ENCODE results near the gene TSPAN4.

The TSPAN4 gene

GRCh38 chr11:827146-827896 is 15.3 kb upstream of the TSPAN4 start (continued):
- no peak for TF ChIP-seq ZNF214 (tag by site-specific recombination; IDR thresholded peaks at IDR 0.05; ENCODE audit: borderline replicate concordance)
- no peak for TF ChIP-seq ZNF148 (tag by site-specific recombination; IDR thresholded peaks at IDR 0.05; ENCODE audit: borderline replicate concordance)
- no peak for TF ChIP-seq ZNF549 (tag by site-specific recombination; IDR thresholded peaks at IDR 0.05)
- TF ChIP-seq, protein P1, sequence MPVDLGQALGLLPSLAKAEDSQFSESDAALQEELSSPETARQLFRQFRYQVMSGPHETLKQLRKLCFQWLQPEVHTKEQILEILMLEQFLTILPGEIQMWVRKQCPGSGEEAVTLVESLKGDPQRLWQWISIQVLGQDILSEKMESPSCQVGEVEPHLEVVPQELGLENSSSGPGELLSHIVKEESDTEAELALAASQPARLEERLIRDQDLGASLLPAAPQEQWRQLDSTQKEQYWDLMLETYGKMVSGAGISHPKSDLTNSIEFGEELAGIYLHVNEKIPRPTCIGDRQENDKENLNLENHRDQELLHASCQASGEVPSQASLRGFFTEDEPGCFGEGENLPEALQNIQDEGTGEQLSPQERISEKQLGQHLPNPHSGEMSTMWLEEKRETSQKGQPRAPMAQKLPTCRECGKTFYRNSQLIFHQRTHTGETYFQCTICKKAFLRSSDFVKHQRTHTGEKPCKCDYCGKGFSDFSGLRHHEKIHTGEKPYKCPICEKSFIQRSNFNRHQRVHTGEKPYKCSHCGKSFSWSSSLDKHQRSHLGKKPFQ (tag by site-specific recombination; IDR thresholded peaks at IDR 0.05): no peak
- peak; percentile 59; the same call in 1 of the 2 replicates for TF ChIP-seq SP7 (tag by site-specific recombination; IDR thresholded peaks at IDR 0.05)
- TF ChIP-seq ZNF529 (tag by site-specific recombination; IDR thresholded peaks at IDR 0.05; ENCODE audit: insufficient replicate concordance): no peak
- TF ChIP-seq ZNF768 (tag by site-specific recombination; IDR thresholded peaks at IDR 0.05): no peak
- no peak for TF ChIP-seq KLF10 (tag by site-specific recombination; IDR thresholded peaks at IDR 0.05)
- TF ChIP-seq ZSCAN30 (tag by site-specific recombination; IDR thresholded peaks at IDR 0.05): no peak
- TF ChIP-seq, protein P2, sequence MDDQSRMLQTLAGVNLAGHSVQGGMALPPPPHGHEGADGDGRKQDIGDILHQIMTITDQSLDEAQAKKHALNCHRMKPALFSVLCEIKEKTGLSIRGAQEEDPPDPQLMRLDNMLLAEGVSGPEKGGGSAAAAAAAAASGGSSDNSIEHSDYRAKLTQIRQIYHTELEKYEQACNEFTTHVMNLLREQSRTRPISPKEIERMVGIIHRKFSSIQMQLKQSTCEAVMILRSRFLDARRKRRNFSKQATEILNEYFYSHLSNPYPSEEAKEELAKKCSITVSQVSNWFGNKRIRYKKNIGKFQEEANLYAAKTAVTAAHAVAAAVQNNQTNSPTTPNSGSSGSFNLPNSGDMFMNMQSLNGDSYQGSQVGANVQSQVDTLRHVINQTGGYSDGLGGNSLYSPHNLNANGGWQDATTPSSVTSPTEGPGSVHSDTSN (CRISPR knock-in tag; IDR thresholded peaks at IDR 0.05): 0 out of 2 replicates have a peak, but pooled peaks have one; percentile 59
- no peak for TF ChIP-seq ZSCAN23 (tag by site-specific recombination; IDR thresholded peaks at IDR 0.05)
- no peak for TF ChIP-seq KLF16 (tag by site-specific recombination; IDR thresholded peaks at IDR 0.05)
- peak; percentile 64; the same call in 1 of the 2 replicates for TF ChIP-seq ZBTB10 (tag by site-specific recombination; IDR thresholded peaks at IDR 0.05)
- TF ChIP-seq SP3 (tag by site-specific recombination; IDR thresholded peaks at IDR 0.05): peak; percentile 78
- no peak for TF ChIP-seq SCRT1 (tag by site-specific recombination; IDR thresholded peaks at IDR 0.05; ENCODE audit: borderline replicate concordance)
- no peak for TF ChIP-seq ZNF311 (tag by site-specific recombination; IDR thresholded peaks at IDR 0.05; ENCODE audit: borderline replicate concordance)
- no peak for TF ChIP-seq HOXC10 (CRISPR knock-in tag; IDR thresholded peaks at IDR 0.05)
- TF ChIP-seq ZBTB21 (tag by site-specific recombination; IDR thresholded peaks at IDR 0.05): no peak
- no peak for TF ChIP-seq ZNF112 (tag by site-specific recombination; IDR thresholded peaks at IDR 0.05)
- peak; percentile 70; the same call in 1 of the 2 replicates for TF ChIP-seq ZBTB48 (tag by site-specific recombination; IDR thresholded peaks at IDR 0.05)
- TF ChIP-seq ZNF560 (tag by site-specific recombination; IDR thresholded peaks at IDR 0.05; ENCODE audit: borderline replicate concordance): no peak
- no peak for TF ChIP-seq ZNF292 (tag by site-specific recombination; IDR thresholded peaks at IDR 0.05; ENCODE audit: borderline replicate concordance, low read depth)
- TF ChIP-seq ZNF433 (tag by site-specific recombination; IDR thresholded peaks at IDR 0.05; ENCODE audit: low read depth): no peak
- TF ChIP-seq ZNF596 (tag by site-specific recombination; IDR thresholded peaks at IDR 0.05): no peak
- no peak for TF ChIP-seq ZBTB17 (tag by site-specific recombination; IDR thresholded peaks at IDR 0.05)
- no peak for TF ChIP-seq ZNF626 (tag by site-specific recombination; IDR thresholded peaks at IDR 0.05)
- 0 out of 2 replicates have a peak, but pooled peaks have one; percentile 22 for TF ChIP-seq ZNF501 (tag by site-specific recombination; IDR thresholded peaks at IDR 0.05)
- TF ChIP-seq ZSCAN16 (tag by site-specific recombination; IDR thresholded peaks at IDR 0.05): no peak
- TF ChIP-seq ZNF692 (tag by site-specific recombination; IDR thresholded peaks at IDR 0.05): no peak; the same call in 1 of the 2 replicates
- TF ChIP-seq ZNF366 (tag by site-specific recombination; conservative IDR thresholded peaks at IDR 0.05): 0 out of 2 replicates have a peak, but pooled peaks have one; percentile 37
- no peak for TF ChIP-seq ZNF155 (tag by site-specific recombination; IDR thresholded peaks at IDR 0.05)

All from HEK293 (cell line).